SK-N-SH (cell line): ENCODE measurements around the gene RET. TPM values are rescaled to one million over a fixed set of nuclear protein-coding genes. Genes with fewer than 3 reads are reported as not detected.

Experiments used
- CTCF ChIA-PET: fragments of 300-600, 350-600 bp; formaldehyde crosslinking; extraction: SDS; loops from one replicate; lab custom pipeline; 2021; lab: Yijun Ruan, JAX
- POLR2A ChIA-PET: fragments of 350-600 bp; sonication (Branson Sonifier 250); formaldehyde crosslinking; extraction: SDS; loops from one replicate; lab custom pipeline; 2020; ENCODE audit warnings: antibody characterized with exemption, inconsistent platforms; lab: Yijun Ruan, JAX
- DNase-seq: peaks from one replicate; pipeline ENCODE4 v3.0.0; 2012
- H2AFZ ChIP-seq: fragments of 200-600 bp; sonication (generic); 2 replicates; pipeline ENCODE4 v1.8.1; 2016; ENCODE audit warnings: antibody characterized with exemption, mild to moderate bottlenecking, low read depth
- H3F3A ChIP-seq: fragments of 200-600 bp; sonication (generic); replicated peaks from 2 replicates; pipeline ENCODE3; 2016; ENCODE audit warnings: antibody characterized with exemption, mild to moderate bottlenecking; ENCODE audit not compliant: insufficient read depth
- H3K27ac ChIP-seq, 2 experiments: fragments of 200-500 bp in 1 of 2; fragments of 200-600 bp in 1 of 2; sonication (Bioruptor generic) in 1 of 2; sonication (generic), shearing (Covaris generic) in 1 of 2; 2 replicates each; pipeline versions ENCODE4 v1.5.1 to v1.6.1; 2014 to 2016; ENCODE audit warnings: low read depth in 2 of 2, inconsistent platforms in 1 of 2, low read length in 1 of 2, mild to moderate bottlenecking in 1 of 2, mixed read lengths in 1 of 2
- H3K27me3 ChIP-seq: fragments of 200-600 bp; sonication (generic), shearing (Covaris generic); 2 replicates; pipeline ENCODE4 v1.6.1; 2016; ENCODE audit warnings: mixed run types; ENCODE audit not compliant: insufficient read depth
- H3K36me3 ChIP-seq, 2 experiments: fragments of 200-500 bp in 1 of 2; fragments of 200-600 bp in 1 of 2; sonication (Bioruptor generic) in 1 of 2; sonication (generic) in 1 of 2; replicated peaks in 1 of 2; 2 replicates each; pipeline versions ENCODE3 to v1.5.1; 2014 to 2016; ENCODE audit warnings: low read length in 1 of 2, mild to moderate bottlenecking in 1 of 2; ENCODE audit not compliant: insufficient read depth in 2 of 2, control insufficient read depth in 1 of 2
- H3K4me1 ChIP-seq, 2 experiments: fragments of 200-500 bp in 1 of 2; fragments of 200-600 bp in 1 of 2; sonication (Bioruptor generic) in 1 of 2; sonication (generic), shearing (Covaris generic) in 1 of 2; 2 replicates each; pipeline versions ENCODE4 v1.5.1 to v1.6.1; 2014 to 2016; ENCODE audit warnings: low read depth in 1 of 2, low read length in 1 of 2, mixed run types in 1 of 2; ENCODE audit not compliant: insufficient read depth in 2 of 2, control insufficient read depth in 1 of 2
- H3K4me2 ChIP-seq: fragments of 200-600 bp; sonication (generic), shearing (Covaris generic); 2 replicates; pipeline ENCODE4 v1.6.1; 2017; ENCODE audit warnings: mixed run types
- H3K4me3 ChIP-seq, 2 experiments: fragments of 200-500 bp in 1 of 2; fragments of 200-600 bp in 1 of 2; sonication (Bioruptor generic) in 1 of 2; sonication (generic), shearing (Covaris generic) in 1 of 2; 2 replicates each; pipeline versions ENCODE4 v1.5.1 to v1.8.1; 2014 to 2016; ENCODE audit warnings: low read depth in 2 of 2, inconsistent platforms in 1 of 2, low read length in 1 of 2, mild to moderate bottlenecking in 1 of 2, mixed read lengths in 1 of 2, moderate library complexity in 1 of 2
- H3K79me2 ChIP-seq: fragments of 200-600 bp; sonication (generic); 2 replicates; pipeline ENCODE4 v1.8.1; 2017; ENCODE audit warnings: mild to moderate bottlenecking; ENCODE audit not compliant: insufficient read depth
- H3K9ac ChIP-seq: fragments of 200-600 bp; sonication (generic); 2 replicates; pipeline ENCODE4 v1.6.1; 2017; ENCODE audit warnings: mixed run types
- H3K9me2 ChIP-seq: fragments of 200-600 bp; sonication (generic); 2 replicates; pipeline ENCODE4 v1.6.1; 2017; ENCODE audit warnings: mixed run types
- H3K9me3 ChIP-seq: fragments of 200-600 bp; sonication (generic); 2 replicates; pipeline ENCODE4 v1.6.1; 2017; ENCODE audit warnings: mixed run types, mild to moderate bottlenecking, moderate library complexity
- H4K20me1 ChIP-seq: fragments of 200-600 bp; sonication (generic); 2 replicates; pipeline ENCODE4 v1.6.1; 2017; ENCODE audit warnings: mild to moderate bottlenecking, mixed run types; ENCODE audit not compliant: insufficient read depth
- CHD2 ChIP-seq: fragments of 150-350 bp; IDR thresholded peaks from 2 replicates; pipeline ENCODE4 v1.6.1; 2018; ENCODE audit warnings: low read length; ENCODE audit not compliant: partially characterized antibody
- CTCF ChIP-seq: fragments of 200-600 bp; sonication (generic); IDR thresholded peaks from 2 replicates; pipeline ENCODE4 v1.6.1; 2017; ENCODE audit warnings: antibody characterized with exemption, mild to moderate bottlenecking, moderate library complexity
- ELF1 ChIP-seq: IDR thresholded peaks from 2 replicates; pipeline ENCODE4 v1.4.0; 2012
- EP300 ChIP-seq, 2 experiments: IDR thresholded peaks; 2 replicates each; pipeline versions ENCODE4 v1.4.0 to v1.6.1; 2012; ENCODE audit warnings: borderline replicate concordance in 1 of 2, low read depth in 1 of 2, low read length in 1 of 2
- FOSL2 ChIP-seq: IDR thresholded peaks from 2 replicates; pipeline ENCODE4 v1.4.0; 2012; ENCODE audit warnings: low read depth, mild to moderate bottlenecking, moderate library complexity, borderline replicate concordance
- FOXJ3 ChIP-seq: sonication (generic); formaldehyde crosslinking; IDR thresholded peaks from 2 replicates; pipeline ENCODE4 v1.5.1; 2020; ENCODE audit warnings: mild to moderate bottlenecking, missing genetic modification reagents
- FOXM1 ChIP-seq: IDR thresholded peaks from 2 replicates; pipeline ENCODE4 v1.4.0; 2012; ENCODE audit warnings: low read depth, mild to moderate bottlenecking
- GATA2 ChIP-seq: sonication (generic); formaldehyde crosslinking; IDR thresholded peaks from 2 replicates; pipeline ENCODE4 v1.5.0; 2020; ENCODE audit warnings: mild to moderate bottlenecking, missing genetic modification reagents
- JUND ChIP-seq: IDR thresholded peaks from 2 replicates; pipeline ENCODE4 v1.4.0; 2012
- MXI1 ChIP-seq: IDR thresholded peaks from 2 replicates; pipeline ENCODE4 v1.6.1; 2012; ENCODE audit warnings: mild to moderate bottlenecking, low read depth, low read length, improper control_type of control experiment
- NRF1 ChIP-seq: IDR thresholded peaks from 2 replicates; pipeline ENCODE4 v1.6.1; 2012; ENCODE audit warnings: low read depth, mild to moderate bottlenecking, low read length
- RAD21 ChIP-seq: IDR thresholded peaks from 2 replicates; pipeline ENCODE4 v1.6.1; 2012; ENCODE audit warnings: mild to moderate bottlenecking, low read length
- RFX5 ChIP-seq: IDR thresholded peaks from 2 replicates; pipeline ENCODE4 v1.6.1; 2012; ENCODE audit warnings: mild to moderate bottlenecking, improper control_type of control experiment, low read length
- RXRA ChIP-seq: IDR thresholded peaks from 2 replicates; pipeline ENCODE4 v1.4.0; 2012; ENCODE audit warnings: low read depth, mild to moderate bottlenecking, borderline replicate concordance
- TAF1 ChIP-seq: IDR thresholded peaks from 2 replicates; pipeline ENCODE4 v1.6.1; 2012; ENCODE audit warnings: low read depth, mild to moderate bottlenecking, low read length, moderate library complexity, borderline replicate concordance
- WGBS: methylation state at CpG from one replicate; pipeline ENCODE4 v1.1.6; 2017; ENCODE audit warnings: low lambda C conversion rate; 5-methylcytosine and 5-hydroxymethylcytosine counted together
- polyA plus RNA-seq, 3 experiments: library from polyadenylated mRNA; depleted of rRNA; stranded (reverse); fragments of >200 nt; gene quantifications; 2 replicates each; pipeline ENCODE4 v1.2.3, GENCODE V29; 2012
- TF ChIP-seq, protein P1 (sequence below): IDR thresholded peaks from 2 replicates; pipeline ENCODE4 v1.4.0; 2012; ENCODE audit warnings: low read depth, borderline replicate concordance
- TF ChIP-seq, protein P2 (sequence below): fragments of 150-350 bp; IDR thresholded peaks from 2 replicates; pipeline ENCODE4 v1.6.1; 2016; ENCODE audit warnings: mild to moderate bottlenecking, low read depth, low read length
- TF ChIP-seq, protein P3 (sequence below): IDR thresholded peaks from 2 replicates; pipeline ENCODE4 v1.4.0; 2012; ENCODE audit warnings: low read depth

The RET gene
- polyA plus RNA-seq, 1 of the 3 experiments (the other 2 are of a cell fraction): 3.2 TPM

DNA sequence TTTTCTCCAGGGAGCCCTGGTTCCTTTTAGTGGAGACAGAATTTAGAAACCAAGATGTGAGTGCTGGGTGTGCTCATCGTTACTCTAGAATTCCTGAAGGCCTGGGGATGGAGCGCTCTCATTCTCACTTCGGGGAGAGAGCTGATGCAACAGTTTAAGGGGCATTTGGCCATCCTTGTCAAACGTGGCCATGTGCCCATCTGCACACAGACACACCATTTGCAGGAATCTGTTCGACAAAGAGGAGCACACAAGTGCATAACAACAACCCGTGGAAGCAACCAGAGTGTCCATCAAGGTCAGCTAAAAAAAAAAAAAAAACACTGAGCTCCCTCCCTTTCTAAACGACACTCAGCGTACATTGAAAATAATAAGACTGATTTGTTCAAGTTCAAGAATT, 23.0 kb upstream of the RET start:
- H3K79me2 ChIP-seq: no peaks in the 10 kb centered on the region
- POLR2A ChIA-PET: no interaction called here
- CTCF ChIA-PET: interaction anchor here (1.0 to 1.5 kb wide), 3 partner anchors 9 to 25 kb away, joined by 3 to 6 read pairs (median 4); no protein-coding TSS in a partner anchor
- H3K9me3 ChIP-seq: no peaks in the 10 kb centered on the region
- H3K27ac ChIP-seq: peak overlapping the region in 1 of 2 experiments; percentile 100; a peak in 1 of 4 replicates
- H2AFZ ChIP-seq: no peak overlapping the region
- no peak for TF ChIP-seq NRF1
- no peak for TF ChIP-seq ELF1
- no peak for TF ChIP-seq RFX5
- TF ChIP-seq FOXM1: no peak
- TF ChIP-seq GATA2 (CRISPR knock-in tag): no peak
- TF ChIP-seq RAD21: no peak
- TF ChIP-seq, protein P1, sequence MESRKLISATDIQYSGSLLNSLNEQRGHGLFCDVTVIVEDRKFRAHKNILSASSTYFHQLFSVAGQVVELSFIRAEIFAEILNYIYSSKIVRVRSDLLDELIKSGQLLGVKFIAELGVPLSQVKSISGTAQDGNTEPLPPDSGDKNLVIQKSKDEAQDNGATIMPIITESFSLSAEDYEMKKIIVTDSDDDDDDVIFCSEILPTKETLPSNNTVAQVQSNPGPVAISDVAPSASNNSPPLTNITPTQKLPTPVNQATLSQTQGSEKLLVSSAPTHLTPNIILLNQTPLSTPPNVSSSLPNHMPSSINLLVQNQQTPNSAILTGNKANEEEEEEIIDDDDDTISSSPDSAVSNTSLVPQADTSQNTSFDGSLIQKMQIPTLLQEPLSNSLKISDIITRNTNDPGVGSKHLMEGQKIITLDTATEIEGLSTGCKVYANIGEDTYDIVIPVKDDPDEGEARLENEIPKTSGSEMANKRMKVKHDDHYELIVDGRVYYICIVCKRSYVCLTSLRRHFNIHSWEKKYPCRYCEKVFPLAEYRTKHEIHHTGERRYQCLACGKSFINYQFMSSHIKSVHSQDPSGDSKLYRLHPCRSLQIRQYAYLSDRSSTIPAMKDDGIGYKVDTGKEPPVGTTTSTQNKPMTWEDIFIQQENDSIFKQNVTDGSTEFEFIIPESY: no peak
- TF ChIP-seq RXRA: no peak
- no peak for TF ChIP-seq CHD2
- TF ChIP-seq, protein P2, sequence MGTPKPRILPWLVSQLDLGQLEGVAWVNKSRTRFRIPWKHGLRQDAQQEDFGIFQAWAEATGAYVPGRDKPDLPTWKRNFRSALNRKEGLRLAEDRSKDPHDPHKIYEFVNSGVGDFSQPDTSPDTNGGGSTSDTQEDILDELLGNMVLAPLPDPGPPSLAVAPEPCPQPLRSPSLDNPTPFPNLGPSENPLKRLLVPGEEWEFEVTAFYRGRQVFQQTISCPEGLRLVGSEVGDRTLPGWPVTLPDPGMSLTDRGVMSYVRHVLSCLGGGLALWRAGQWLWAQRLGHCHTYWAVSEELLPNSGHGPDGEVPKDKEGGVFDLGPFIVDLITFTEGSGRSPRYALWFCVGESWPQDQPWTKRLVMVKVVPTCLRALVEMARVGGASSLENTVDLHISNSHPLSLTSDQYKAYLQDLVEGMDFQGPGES: no peak
- TF ChIP-seq, protein P3, sequence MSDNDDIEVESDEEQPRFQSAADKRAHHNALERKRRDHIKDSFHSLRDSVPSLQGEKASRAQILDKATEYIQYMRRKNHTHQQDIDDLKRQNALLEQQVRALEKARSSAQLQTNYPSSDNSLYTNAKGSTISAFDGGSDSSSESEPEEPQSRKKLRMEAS: no peak
- TF ChIP-seq CTCF: no peak
- no peak for TF ChIP-seq JUND
- TF ChIP-seq FOSL2: no peak
- TF ChIP-seq MXI1: no peak
- no peak for TF ChIP-seq TAF1
- TF ChIP-seq FOXJ3 (CRISPR knock-in tag): no peak
- TF ChIP-seq EP300 (IDR thresholded peaks at IDR 0.05; ENCODE audit: borderline replicate concordance in 1 of 2, low read depth in 1 of 2, low read length in 1 of 2): no peak
- TF ChIP-seq, all 33 proteins: peak for 0
- H3K9ac ChIP-seq: no peak overlapping the region
- H3K4me2 ChIP-seq: no peak overlapping the region
- H3K4me3 ChIP-seq: no peak overlapping the region
- no peaks in the 10 kb centered on the region for H3K9me2 ChIP-seq
- H4K20me1 ChIP-seq: no peaks in the 10 kb centered on the region
- no peaks in the 10 kb centered on the region for H3K36me3 ChIP-seq
- no peaks in the 10 kb centered on the region for H3F3A ChIP-seq
- H3K27me3 ChIP-seq: no peaks in the 10 kb centered on the region
- WGBS: 48% methylated on average over 8 of the region's 8 CpGs
- H3K4me1 ChIP-seq: peaks cover 0 to 60% of the 10 kb centered on the region in 2 experiments; a peak in 2 of 4 replicates
- DNase-seq: no peak
